ENCODE results near the gene SPIB.
"Not testable (repeated sequence)": the region's sequence is repeated elsewhere in the genome, so short reads cannot be mapped to it uniquely, and the experiment has no call there.

The SPIB gene

DNA sequence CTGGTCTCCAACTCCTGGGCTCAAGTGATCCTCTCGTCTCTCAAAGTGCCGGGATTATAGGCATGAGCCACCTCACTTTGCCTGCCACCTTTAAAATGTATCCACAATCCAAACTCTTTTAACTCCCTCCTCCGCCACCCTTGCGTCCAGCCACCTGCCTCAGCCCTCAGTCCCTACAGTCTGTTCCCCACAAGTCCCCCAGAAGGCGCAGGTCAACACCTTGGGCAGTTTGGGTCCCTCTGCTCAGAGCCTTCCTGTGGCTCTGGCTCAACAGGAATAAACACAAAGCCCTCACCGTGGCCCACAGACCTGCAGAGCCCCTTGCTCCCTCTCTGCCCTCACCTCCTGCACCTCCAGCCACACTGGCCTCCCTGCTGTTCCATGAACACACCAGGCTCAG is 50.1 kb downstream of the SPIB start:
- no peak for DNase-seq (ENCODE audit: low read depth in 2 of 2)

DNA sequence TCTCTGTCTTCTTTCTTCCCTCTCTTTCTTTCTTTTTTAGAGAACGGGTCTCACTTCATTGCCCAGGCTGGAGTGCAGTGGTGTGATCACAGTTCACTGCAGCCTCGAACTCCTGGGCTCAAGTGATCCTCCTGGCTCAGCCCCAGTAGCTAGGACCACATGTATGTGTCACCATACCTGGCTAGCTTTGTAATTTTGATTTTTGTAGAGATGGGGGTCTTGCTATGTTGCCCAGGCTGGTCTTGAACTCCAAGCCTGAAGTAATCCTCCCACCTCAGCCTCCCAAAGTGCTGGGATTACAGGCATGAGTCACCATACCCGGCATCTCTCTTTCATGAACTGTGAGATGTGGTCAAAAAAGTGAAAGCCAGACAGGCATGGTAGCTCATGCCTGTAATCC is 54.6 kb downstream of the SPIB start:
- DNase-seq (ENCODE audit: low read depth in 2 of 2) = not testable (repeated sequence)

DNA sequence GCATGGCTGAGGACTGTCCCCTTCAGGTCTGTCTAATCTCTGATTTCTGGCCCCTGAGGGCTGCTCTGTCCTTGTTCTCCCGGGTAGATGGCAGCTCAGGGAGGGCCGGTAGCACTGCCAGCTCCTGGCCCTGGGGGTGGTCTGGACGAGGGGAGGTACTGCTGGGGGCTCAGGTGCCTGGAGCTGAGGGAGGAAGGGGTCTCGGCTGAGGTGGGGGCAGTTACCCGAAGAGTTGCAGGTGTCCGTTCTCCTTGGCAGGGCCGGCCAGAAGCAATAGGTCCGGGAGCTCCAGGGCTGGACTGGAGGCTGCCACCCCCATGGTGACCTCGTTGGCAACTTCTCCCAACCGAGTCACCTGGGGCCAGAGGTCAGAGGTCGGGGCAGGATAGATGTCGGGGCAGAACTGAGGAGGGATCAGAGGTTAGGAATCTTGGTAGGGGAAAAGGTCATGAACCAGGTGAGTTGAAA is 56.4 kb downstream of the SPIB start:
- no peak for DNase-seq (ENCODE audit: low read depth in 2 of 2)

DNA sequence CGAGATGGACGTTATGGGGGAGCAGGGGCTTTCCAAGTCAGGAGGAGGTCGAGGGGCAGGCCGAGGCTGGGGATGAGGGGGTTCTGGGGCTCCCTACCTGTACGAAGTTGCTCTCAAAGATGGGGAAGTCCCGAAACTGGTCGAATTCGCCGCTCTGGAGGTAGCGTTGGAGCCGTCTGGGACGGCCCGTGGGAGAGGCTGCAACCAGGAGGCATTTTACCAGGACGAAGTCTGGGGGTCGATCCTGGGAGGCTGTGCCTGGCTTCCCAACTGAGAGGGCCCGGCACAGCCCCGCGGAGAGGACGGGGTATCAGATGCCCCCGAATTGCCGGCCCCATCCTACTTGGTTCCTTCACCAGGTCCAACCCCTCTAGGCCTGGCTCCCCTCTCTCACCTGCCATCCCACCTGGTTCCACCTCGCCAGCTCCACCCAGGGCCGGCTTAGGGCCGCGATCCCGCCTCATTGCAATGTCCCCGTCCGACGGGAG is 57.0 kb downstream of the SPIB start:
- DNase-seq (ENCODE audit: low read depth in 2 of 2) = no peak

DNA sequence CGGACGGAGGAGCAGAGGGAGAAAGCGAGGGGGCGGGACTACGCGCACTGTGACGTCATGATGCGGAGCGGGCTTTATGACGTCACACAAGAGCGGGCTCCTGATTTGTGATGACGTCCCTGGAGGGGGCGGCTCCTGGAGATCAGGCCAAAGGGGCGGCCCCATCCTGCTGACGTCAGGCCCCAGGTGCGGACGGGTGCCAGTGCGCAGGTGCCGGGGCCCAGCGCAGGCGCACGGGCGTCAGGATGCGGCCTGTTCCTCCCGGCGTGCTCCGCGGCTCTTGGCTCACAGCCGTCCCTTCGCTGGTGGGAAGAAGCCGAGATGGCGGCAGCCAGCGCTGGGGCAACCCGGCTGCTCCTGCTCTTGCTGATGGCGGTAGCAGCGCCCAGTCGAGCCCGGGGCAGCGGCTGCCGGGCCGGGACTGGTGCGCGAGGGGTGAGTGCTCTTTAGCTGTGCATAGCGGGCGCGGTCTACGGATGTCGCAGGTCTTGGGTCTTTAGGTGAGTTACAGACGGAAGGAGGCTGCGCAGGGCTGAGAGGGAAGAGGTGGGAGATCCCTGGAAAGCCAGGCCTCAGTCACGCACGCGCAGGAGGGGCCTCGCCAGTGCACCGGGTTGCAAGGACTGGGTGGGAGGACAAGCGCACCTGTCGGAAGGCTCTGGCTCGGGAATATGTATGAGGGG is 57.6 kb downstream of the SPIB start, which contains the start of the genes EMC10 and GARIN5A:
Gene EMC10 (plus strand): TSS at position 284 of the 683 bp plus-strand sequence. CDS start 38 bp downstream, at position 322.
Gene GARIN5A (minus strand): TSS at position 625 of the 683 bp plus-strand sequence. CDS start 460 bp downstream, at position 165.
- peak; percentile 91 to 92 for DNase-seq (ENCODE audit: low read depth in 2 of 2)

DNA sequence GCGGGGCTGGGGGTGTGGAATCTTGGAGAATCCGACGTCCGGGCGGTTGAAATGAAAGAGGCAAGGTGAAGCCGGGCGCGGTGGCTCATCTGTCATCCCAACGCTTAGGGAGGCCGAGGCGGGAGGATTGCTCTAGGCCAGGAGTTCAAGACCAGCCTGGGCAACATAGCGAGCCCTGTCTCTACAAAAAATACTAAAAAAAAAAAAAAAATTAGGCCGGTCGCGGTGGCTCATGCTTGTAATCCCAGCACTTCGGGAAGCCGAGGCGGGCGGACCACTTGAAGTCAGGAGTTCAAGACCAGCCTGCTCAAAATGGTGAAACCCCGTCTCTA is 58.1 kb downstream of the SPIB start:
- no peak for DNase-seq (ENCODE audit: low read depth in 2 of 2)

DNA sequence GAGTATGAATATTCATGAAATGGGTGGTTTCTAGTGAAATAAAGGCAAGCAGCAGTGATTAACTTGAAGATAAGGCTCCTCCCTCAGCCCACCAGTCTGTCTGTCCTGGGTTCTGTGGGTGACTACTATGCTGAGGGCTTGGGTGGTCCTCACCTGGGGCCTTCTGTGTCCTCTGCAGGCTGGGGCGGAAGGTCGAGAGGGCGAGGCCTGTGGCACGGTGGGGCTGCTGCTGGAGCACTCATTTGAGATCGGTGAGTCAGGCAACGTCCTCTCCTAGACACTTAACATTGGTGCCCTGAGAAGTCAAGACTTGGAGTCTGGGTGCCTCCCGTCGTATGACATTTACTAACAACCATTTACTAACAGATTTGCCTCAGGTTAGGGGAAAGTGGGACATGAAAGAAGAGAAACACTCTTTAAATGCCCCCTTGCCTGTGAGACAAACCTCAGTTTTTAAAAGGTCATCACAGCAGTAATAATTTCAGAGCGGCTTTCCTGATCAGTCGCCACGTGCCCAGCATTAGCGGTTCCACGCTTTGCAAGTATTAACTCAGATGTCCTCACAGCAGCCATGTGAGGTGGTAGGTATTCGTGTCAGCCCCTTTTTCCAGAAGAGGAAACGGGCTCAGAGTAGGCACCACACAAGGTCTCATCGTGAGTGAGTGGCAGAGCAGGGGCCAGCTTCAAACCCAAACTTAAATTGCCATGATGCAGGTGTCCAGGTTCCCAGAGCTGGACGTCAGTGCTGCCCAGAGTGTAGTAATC is 59.2 kb downstream of the SPIB start:
- DNase-seq (ENCODE audit: low read depth in 2 of 2) = no peak

DNA sequence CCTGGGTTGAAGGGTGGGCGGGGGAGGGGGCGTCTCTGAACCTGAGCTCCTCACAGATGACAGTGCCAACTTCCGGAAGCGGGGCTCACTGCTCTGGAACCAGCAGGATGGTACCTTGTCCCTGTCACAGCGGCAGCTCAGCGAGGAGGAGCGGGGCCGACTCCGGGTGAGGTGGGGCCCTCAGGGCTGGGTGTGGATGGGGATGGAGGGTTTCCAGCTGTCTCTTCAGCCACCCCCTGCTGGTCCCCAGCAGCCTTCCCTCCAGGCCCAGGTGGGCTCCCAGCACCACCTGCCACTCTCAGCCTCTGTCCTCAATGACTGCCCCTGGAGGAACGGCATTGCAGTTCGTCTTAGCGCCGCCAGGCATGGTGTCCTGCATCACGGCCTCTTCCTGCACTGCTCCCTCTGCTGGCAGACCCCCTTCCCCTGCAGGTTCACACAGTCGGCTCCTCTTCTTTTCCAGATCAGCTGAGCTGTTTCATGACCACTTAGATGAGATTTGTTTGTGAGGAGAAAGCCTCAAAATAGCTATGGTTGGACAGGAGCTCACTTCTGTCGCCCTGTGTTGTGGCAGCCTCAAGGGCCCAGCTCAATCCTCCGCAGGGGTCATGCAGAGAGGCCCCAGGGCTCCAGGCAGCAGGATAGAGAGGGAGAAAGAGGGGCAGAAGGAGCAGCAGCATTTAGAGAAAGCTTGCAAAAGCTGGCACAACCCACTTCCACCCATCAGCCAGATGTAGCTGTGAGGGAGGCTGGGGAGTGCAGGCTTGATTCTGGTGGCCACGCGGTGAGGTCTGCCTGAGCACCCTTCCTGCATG is 60.4 kb downstream of the SPIB start:
- DNase-seq (ENCODE audit: low read depth in 2 of 2) = no peak

DNA sequence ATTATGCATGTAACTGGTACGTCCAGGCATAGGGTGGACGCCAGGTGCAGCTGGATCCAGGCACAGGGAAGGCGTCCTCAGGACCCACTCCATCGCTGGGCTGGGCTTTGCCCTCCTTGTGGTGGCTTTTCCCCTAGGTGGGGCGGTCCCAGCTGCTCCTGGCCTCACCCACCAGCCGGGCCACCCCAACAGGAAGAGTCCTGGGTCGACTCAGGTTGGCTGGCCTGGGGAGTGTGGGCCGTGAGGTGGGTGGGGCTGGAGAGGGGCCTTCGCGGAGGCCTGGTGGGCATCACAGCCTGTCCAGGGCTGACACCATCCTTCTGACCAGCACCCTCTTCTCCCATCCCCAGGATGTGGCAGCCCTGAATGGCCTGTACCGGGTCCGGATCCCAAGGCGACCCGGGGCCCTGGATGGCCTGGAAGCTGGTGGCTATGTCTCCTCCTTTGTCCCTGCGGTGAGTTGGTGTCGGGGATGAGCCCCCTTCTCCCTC is 61.1 kb downstream of the SPIB start:
- no peak for DNase-seq (ENCODE audit: low read depth in 2 of 2)

DNA sequence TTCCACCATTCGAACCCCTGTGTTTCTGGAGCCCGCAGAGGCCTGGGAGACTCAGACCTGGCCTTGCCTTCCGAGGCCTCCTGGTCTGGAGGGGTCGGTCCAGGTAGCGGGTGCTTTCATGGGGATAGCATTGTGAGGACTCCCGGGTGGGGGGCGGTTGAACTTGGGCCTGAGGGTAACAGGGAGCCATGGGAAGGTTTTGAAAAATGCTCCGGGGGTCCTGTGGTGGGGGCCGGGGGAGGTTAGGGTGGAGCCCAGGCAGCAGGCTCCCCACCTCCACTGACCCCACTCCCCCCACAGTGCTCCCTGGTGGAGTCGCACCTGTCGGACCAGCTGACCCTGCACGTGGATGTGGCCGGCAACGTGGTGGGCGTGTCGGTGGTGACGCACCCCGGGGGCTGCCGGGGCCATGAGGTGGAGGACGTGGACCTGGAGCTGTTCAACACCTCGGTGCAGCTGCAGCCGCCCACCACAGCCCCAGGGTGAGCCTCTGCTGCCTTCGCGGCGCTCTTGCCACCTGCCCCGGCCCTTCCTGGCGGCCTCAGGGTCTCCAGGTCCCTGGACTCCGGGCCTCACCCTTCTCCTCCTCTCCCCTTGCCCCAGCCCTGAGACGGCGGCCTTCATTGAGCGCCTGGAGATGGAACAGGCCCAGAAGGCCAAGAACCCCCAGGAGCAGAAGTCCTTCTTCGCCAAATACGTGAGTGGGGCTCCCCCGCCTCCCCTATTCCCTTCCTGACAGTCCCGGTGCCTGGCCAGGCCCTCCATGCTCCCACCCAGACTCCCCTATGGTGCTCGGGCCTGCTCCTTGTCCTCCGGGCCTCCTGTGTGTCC is 61.8 kb downstream of the SPIB start:
- no peak for DNase-seq (ENCODE audit: low read depth in 2 of 2)

Data from stimulated activated CD8-positive, alpha-beta memory T cell treated with anti-CD3 and anti-CD28 coated beads, Interleukin-2, amount 100 ng/mL, for 48 hours (primary cell).